ENCODE results near the gene ERP27.
A peak's percentile ranks its signal among the peaks of the same experiment; 100 is the strongest.

The ERP27 gene

GRCh38 chr12:14907953-14908352 lies 30.4 kb downstream of the ERP27 start:
- no peaks in the 10 kb centered on the region for H3K36me3 ChIP-seq (ENCODE audit: insufficient read depth, low read length)
- H3K79me2 ChIP-seq (ENCODE audit: insufficient read depth, low read length), result no peaks in the 10 kb centered on the region
- H2AFZ ChIP-seq (ENCODE audit: low read length), result no peak overlapping the region
- no peak for TF ChIP-seq EZH2 (IDR thresholded peaks at IDR 0.05; ENCODE audit: borderline replicate concordance, low read length)
- no peak for TF ChIP-seq CTCF (IDR thresholded peaks at IDR 0.05; ENCODE audit: low read length)
- H3K4me1 ChIP-seq (ENCODE audit: insufficient read depth, low read length, severe bottlenecking), result peaks cover 8% of the 10 kb centered on the region
- H4K20me1 ChIP-seq (ENCODE audit: insufficient read depth, low read length), result no peaks in the 10 kb centered on the region
- no peaks in the 10 kb centered on the region for H3K27me3 ChIP-seq (ENCODE audit: insufficient read depth, low read length)
- H3K4me2 ChIP-seq (ENCODE audit: low read length), result no peak overlapping the region
- no peak overlapping the region for H3K4me3 ChIP-seq (ENCODE audit: low read depth, low read length, poor library complexity, severe bottlenecking)
- H3K9me3 ChIP-seq (ENCODE audit: low read length), result no peaks in the 10 kb centered on the region
- H3K27ac ChIP-seq (ENCODE audit: low read depth, low read length, poor library complexity, severe bottlenecking), result no peak overlapping the region
- no peaks in the 10 kb centered on the region for H3K9me2 ChIP-seq (ENCODE audit: low read depth, low read length)
- no peaks in the 10 kb centered on the region for H3F3A ChIP-seq (ENCODE audit: insufficient read depth, low read length)
- H3K9ac ChIP-seq (ENCODE audit: low read length), result no peak overlapping the region

GRCh38 chr12:14906114-14906513 lies 32.2 kb downstream of the ERP27 start:
- H3K79me2 ChIP-seq (ENCODE audit: insufficient read depth, low read length), result no peaks in the 10 kb centered on the region
- TF ChIP-seq EZH2 (IDR thresholded peaks at IDR 0.05; ENCODE audit: borderline replicate concordance, low read length), result no peak
- no peak for TF ChIP-seq CTCF (IDR thresholded peaks at IDR 0.05; ENCODE audit: low read length)
- H3K9me2 ChIP-seq (ENCODE audit: low read depth, low read length), result no peaks in the 10 kb centered on the region
- no peaks in the 10 kb centered on the region for H4K20me1 ChIP-seq (ENCODE audit: insufficient read depth, low read length)
- no peak overlapping the region for H3K27ac ChIP-seq (ENCODE audit: low read depth, low read length, poor library complexity, severe bottlenecking)
- H3F3A ChIP-seq (ENCODE audit: insufficient read depth, low read length), result no peaks in the 10 kb centered on the region
- H3K27me3 ChIP-seq (ENCODE audit: insufficient read depth, low read length), result no peaks in the 10 kb centered on the region
- H2AFZ ChIP-seq (ENCODE audit: low read length), result no peak overlapping the region
- no peak overlapping the region for H3K9ac ChIP-seq (ENCODE audit: low read length)
- H3K4me1 ChIP-seq (ENCODE audit: insufficient read depth, low read length, severe bottlenecking), result peaks cover 8% of the 10 kb centered on the region
- H3K4me2 ChIP-seq (ENCODE audit: low read length), result no peak overlapping the region
- H3K9me3 ChIP-seq (ENCODE audit: low read length), result no peaks in the 10 kb centered on the region
- no peak overlapping the region for H3K4me3 ChIP-seq (ENCODE audit: low read depth, low read length, poor library complexity, severe bottlenecking)
- H3K36me3 ChIP-seq (ENCODE audit: insufficient read depth, low read length), result no peaks in the 10 kb centered on the region

GRCh38 chr12:14905269-14906004 lies 32.9 kb downstream of the ERP27 start:
- peak overlapping the region; percentile 59; the same call in 1 of the 2 replicates for H2AFZ ChIP-seq (ENCODE audit: low read length)
- no peaks in the 10 kb centered on the region for H3K9me3 ChIP-seq (ENCODE audit: low read length)
- no peaks in the 10 kb centered on the region for H4K20me1 ChIP-seq (ENCODE audit: insufficient read depth, low read length)
- H3K36me3 ChIP-seq (ENCODE audit: insufficient read depth, low read length), result no peaks in the 10 kb centered on the region
- H3K27me3 ChIP-seq (ENCODE audit: insufficient read depth, low read length), result no peaks in the 10 kb centered on the region
- no peaks in the 10 kb centered on the region for H3K9me2 ChIP-seq (ENCODE audit: low read depth, low read length)
- no peaks in the 10 kb centered on the region for H3K79me2 ChIP-seq (ENCODE audit: insufficient read depth, low read length)
- H3K4me1 ChIP-seq (ENCODE audit: insufficient read depth, low read length, severe bottlenecking), result peaks cover 8% of the 10 kb centered on the region
- TF ChIP-seq CTCF (IDR thresholded peaks at IDR 0.05; ENCODE audit: low read length) (no peak), EZH2 (IDR thresholded peaks at IDR 0.05; ENCODE audit: borderline replicate concordance, low read length) (no peak)
- H3F3A ChIP-seq (ENCODE audit: insufficient read depth, low read length), result no peaks in the 10 kb centered on the region
- H3K4me2 ChIP-seq (ENCODE audit: low read length), result no peak overlapping the region
- no peak overlapping the region for H3K4me3 ChIP-seq (ENCODE audit: low read depth, low read length, poor library complexity, severe bottlenecking)
- H3K27ac ChIP-seq (ENCODE audit: low read depth, low read length, poor library complexity, severe bottlenecking), result no peak overlapping the region
- H3K9ac ChIP-seq (ENCODE audit: low read length), result no peak overlapping the region

Measured in OCI-LY1 (cell line).